HCT116 (cell line): ENCODE data around the gene BLID. TPM values are rescaled to one million over a fixed set of nuclear protein-coding genes. Genes with fewer than 3 reads are reported as not detected.

ENCODE experiments used
- ATAC-seq: fragments of 200-7000 bp; cut with Tn5 transposase; 2 replicates; pipeline ENCODE4 v1.9.1; 2020; ENCODE audit warnings: mild to moderate bottlenecking, moderate library complexity
- BruUV-seq: library from RNA; stranded (reverse); fragments of 400-500 nt; replicated peaks from 2 replicates; lab custom pipeline; 2021; lab: Mats Ljungman, UMichigan
- CTCF ChIA-PET: fragments of 300-600 bp; sonication (Branson Sonifier 250); formaldehyde crosslinking; loops from one replicate; lab custom pipeline; 2021; ENCODE audit warnings: antibody characterized with exemption; lab: Charles Lee
- POLR2A ChIA-PET: fragments of 300-600, 350-600 bp; sonication (Branson Sonifier 250); formaldehyde crosslinking; loops from one replicate; lab custom pipeline; 2021; ENCODE audit warnings: antibody characterized with exemption; lab: Charles Lee
- RAD21 ChIA-PET, 2 experiments: fragments of 300-600 bp; sonication (Branson Sonifier 250); formaldehyde crosslinking; loops; one replicate each; lab custom pipeline; 2023; ENCODE audit warnings: low total read pairs in 2 of 2; ENCODE audit not compliant: uncharacterized antibody in 2 of 2, unreplicated experiment in 2 of 2, low non-redundant PET in 1 of 2; lab: Charles Lee
- DNase-seq: peaks from one replicate; pipeline ENCODE4 v3.0.0-alpha.2; 2010; ENCODE audit warnings: low read depth, low spot score
- H2AFZ ChIP-seq: fragments of 200-600 bp; shearing (Covaris generic), sonication (generic); 2 replicates; pipeline ENCODE4 v1.6.1; 2017; ENCODE audit warnings: low read depth, mixed run types, mixed read lengths, antibody characterized with exemption, low read length; ENCODE audit not compliant: poor library complexity, severe bottlenecking
- H3K27ac ChIP-seq: 2 replicates; pipeline ENCODE4 v1.5.1; 2012; ENCODE audit warnings: low read depth, low read length
- H3K27me3 ChIP-seq: fragments of 200-600 bp; sonication (generic); 2 replicates; pipeline ENCODE4 v1.6.1; 2016; ENCODE audit warnings: mixed run types, low read length, mixed read lengths; ENCODE audit not compliant: insufficient read depth
- H3K36me3 ChIP-seq, 2 experiments: fragments of 200-500 bp in 1 of 2; fragments of 200-600 bp in 1 of 2; sonication (Bioruptor generic) in 1 of 2; sonication (generic) in 1 of 2; 2 replicates each; pipeline versions ENCODE4 v1.5.1 to v1.6.1; 2014 to 2016; ENCODE audit warnings: low read length in 2 of 2, inconsistent platforms in 1 of 2, mixed read lengths in 1 of 2, mixed run types in 1 of 2; ENCODE audit not compliant: insufficient read depth in 2 of 2, control insufficient read depth in 1 of 2
- H3K4me1 ChIP-seq, 2 experiments: fragments of 200-600 bp in 1 of 2; sonication (generic) in 1 of 2; 2 replicates each; pipeline versions ENCODE4 v1.5.1 to v1.6.1; 2012 to 2017; ENCODE audit warnings: low read length in 2 of 2, inconsistent platforms in 1 of 2, mild to moderate bottlenecking in 1 of 2, mixed read lengths in 1 of 2, mixed run types in 1 of 2, moderate library complexity in 1 of 2; ENCODE audit not compliant: insufficient read depth in 2 of 2, control insufficient read depth in 1 of 2
- H3K4me2 ChIP-seq: fragments of 200-600 bp; sonication (generic); 2 replicates; pipeline ENCODE4 v1.6.1; 2017; ENCODE audit warnings: mixed run types, low read length, mixed read lengths
- H3K4me3 ChIP-seq, 2 experiments: fragments of 200-600 bp in 1 of 2; sonication (generic) in 1 of 2; replicated peaks in 1 of 2; 2 replicates each; pipeline ENCODE4 v1.5.1; 2011 to 2016; ENCODE audit warnings: low read length in 2 of 2, control low read depth in 1 of 2, low read depth in 1 of 2, mild to moderate bottlenecking in 1 of 2, mixed read lengths in 1 of 2, mixed run types in 1 of 2
- H3K79me2 ChIP-seq: fragments of 200-600 bp; sonication (generic); 2 replicates; pipeline ENCODE4 v1.6.1; 2017; ENCODE audit warnings: mild to moderate bottlenecking, mixed run types, low read length, moderate library complexity, mixed read lengths; ENCODE audit not compliant: insufficient read depth
- H3K9ac ChIP-seq: fragments of 200-600 bp; sonication (generic); 2 replicates; pipeline ENCODE4 v1.6.1; 2016; ENCODE audit warnings: low read length, mixed read lengths
- H3K9me2 ChIP-seq: fragments of 200-600 bp; sonication (generic), shearing (Covaris generic); 2 replicates; pipeline ENCODE4 v1.6.1; 2017; ENCODE audit warnings: mixed run types, mild to moderate bottlenecking, moderate library complexity; ENCODE audit not compliant: insufficient read depth
- H3K9me3 ChIP-seq, 2 experiments: fragments of 200-500 bp in 1 of 2; fragments of 200-600 bp in 1 of 2; sonication (Bioruptor generic) in 1 of 2; sonication (generic) in 1 of 2; 2 replicates each; pipeline ENCODE4 v1.6.1; 2014 to 2017; ENCODE audit warnings: low read length in 2 of 2, mixed read lengths in 2 of 2, inconsistent platforms in 1 of 2, low read depth in 1 of 2, mild to moderate bottlenecking in 1 of 2, mixed run types in 1 of 2, moderate library complexity in 1 of 2; ENCODE audit not compliant: control insufficient read depth in 1 of 2, insufficient read depth in 1 of 2
- H4K20me1 ChIP-seq: fragments of 200-600 bp; sonication (generic), shearing (Covaris generic); 2 replicates; pipeline ENCODE4 v1.6.1; 2017; ENCODE audit warnings: mixed run types, mild to moderate bottlenecking, moderate library complexity; ENCODE audit not compliant: insufficient read depth
- EGR1 ChIP-seq: IDR thresholded peaks from 2 replicates; pipeline ENCODE4 v1.6.1; 2012; ENCODE audit warnings: low read depth
- EZH2 ChIP-seq: fragments of 200-600 bp; sonication (generic); IDR thresholded peaks from 2 replicates; pipeline ENCODE4 v1.6.1; 2017; ENCODE audit warnings: antibody characterized with exemption, mixed run types
- JUND ChIP-seq: IDR thresholded peaks from 2 replicates; pipeline ENCODE4 v1.6.1; 2012
- POLR2AphosphoS5 ChIP-seq: IDR thresholded peaks from 2 replicates; pipeline ENCODE4 v1.6.1; 2011; ENCODE audit warnings: mild to moderate bottlenecking, low read depth, low read length, moderate library complexity
- RAD21 ChIP-seq: IDR thresholded peaks from 2 replicates; pipeline ENCODE4 v1.6.1; 2012; ENCODE audit warnings: low read depth, mild to moderate bottlenecking
- SRF ChIP-seq: IDR thresholded peaks from 2 replicates; pipeline ENCODE4 v1.6.1; 2012; ENCODE audit warnings: low read depth
- YY1 ChIP-seq: IDR thresholded peaks from 2 replicates; pipeline ENCODE4 v1.6.1; 2011; ENCODE audit warnings: low read length, low read depth, moderate library complexity, mild to moderate bottlenecking; ENCODE audit not compliant: insufficient replicate concordance; ENCODE audit errors: extremely low read depth
- intact Hi-C: fragments of 100-400 bp; cut with micrococcal nuclease; formaldehyde crosslinking; loops from 2 replicates; pipeline ENCODE4 v1.10.0; 2022
- total RNA-seq: library from RNA; stranded (reverse); gene quantifications from one replicate; pipeline ENCODE4 v1.2.1, GENCODE V29; 2021; ENCODE audit not compliant: unreplicated experiment

BLID gene
- total RNA-seq, 1 experiment from 2014 or later: 8.9 TPM

DNA sequence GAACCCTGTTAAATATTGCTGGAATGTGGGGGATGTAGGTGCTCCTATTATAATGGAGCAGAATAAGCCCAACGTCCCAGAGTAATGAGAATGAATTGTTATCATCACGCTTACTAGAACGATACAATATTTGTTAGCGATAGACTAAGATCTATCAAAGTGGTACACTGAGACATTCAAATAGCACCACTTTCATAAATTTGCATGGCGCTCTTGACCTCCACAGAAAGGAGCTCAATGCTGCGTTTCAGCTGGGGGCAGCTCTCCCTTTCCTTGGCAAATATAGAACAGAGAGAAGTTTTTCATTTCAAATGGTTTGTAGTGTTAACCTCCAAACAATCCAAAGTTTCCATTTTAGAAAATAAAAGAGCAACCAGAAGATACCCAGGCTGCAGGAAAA, 38.2 kb upstream of the BLID start:
- Histone ChIP-seq H3K79me2 (peaks cover 100% of the 10 kb centered on the region), H3K4me3 (no peak overlapping the region)
- CTCF ChIA-PET: no interaction called here

DNA sequence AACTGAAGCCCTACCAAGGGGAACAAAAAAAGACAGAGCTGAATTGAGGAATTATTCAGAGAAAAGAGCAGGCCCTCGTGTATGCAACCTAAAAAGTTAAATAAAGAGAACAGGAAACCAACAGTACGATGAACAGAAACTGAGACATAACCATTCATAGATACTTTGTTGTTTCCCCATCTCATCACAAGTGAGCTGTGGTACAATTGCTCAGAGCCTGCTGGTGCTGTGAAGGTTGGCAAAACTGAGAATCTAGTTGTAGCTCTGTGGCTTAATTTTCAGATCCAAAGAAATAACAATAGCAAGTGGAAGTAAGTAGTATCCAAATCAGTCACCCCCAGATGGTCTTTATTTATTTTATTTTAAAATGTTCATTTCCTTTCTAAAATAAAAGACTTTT, 37.7 kb upstream of the BLID start:
- intact Hi-C loops: no loop called here
- DNase-seq (no peak), ATAC-seq (no peak)
- Histone ChIP-seq H3K36me3 (peaks cover 0 to 13% of the 10 kb centered on the region in 2 experiments; a peak in 3 of 4 replicates), H3K4me1 (peaks cover 84 to 100% of the 10 kb centered on the region in 2 experiments), H3K79me2 (peaks cover 100% of the 10 kb centered on the region), H3K27me3 (no peaks in the 10 kb centered on the region), H2AFZ (no peak overlapping the region), H3K9ac (peak overlapping the region; percentile 54), H3K27ac (peak overlapping the region; percentile 95), H3K9me3 (no peaks in the 10 kb centered on the region), H3K4me3 (no peak overlapping the region), H3K9me2 (no peaks in the 10 kb centered on the region), H4K20me1 (no peaks in the 10 kb centered on the region), H3K4me2 (peak overlapping the region; percentile 74)
- BruUV-seq: no TSS peak
- ChIA-PET CTCF (no interaction called here), RAD21 (no interaction called here), POLR2A (interaction anchor here (0.7 to 2.8 kb wide), 15 partner anchors 14 to 417 kb away, joined by 3 to 12 read pairs (median 5); no protein-coding TSS in a partner anchor)
- TF ChIP-seq YY1: no peak
- peak; percentile 35; the same call in 1 of the 2 replicates for TF ChIP-seq POLR2AphosphoS5

More for the DNA sequence above, 38.2 kb upstream of the BLID start:
- ChIA-PET POLR2A (interaction anchor here (0.7 to 2.8 kb wide), 16 partner anchors 9 to 416 kb away, joined by 3 to 12 read pairs (median 5); no protein-coding TSS in a partner anchor), RAD21 (no interaction called here)
- Histone ChIP-seq H2AFZ (no peak overlapping the region), H3K36me3 (peaks cover 0 to 13% of the 10 kb centered on the region in 2 experiments; a peak in 3 of 4 replicates), H3K4me2 (peak overlapping the region; percentile 74; the same call in 1 of the 2 replicates), H3K9me2 (no peaks in the 10 kb centered on the region), H3K27me3 (no peaks in the 10 kb centered on the region), H4K20me1 (no peaks in the 10 kb centered on the region), H3K27ac (peak overlapping the region; percentile 95), H3K9me3 (no peaks in the 10 kb centered on the region), H3K9ac (peak overlapping the region; percentile 54), H3K4me1 (peaks cover 84 to 100% of the 10 kb centered on the region in 2 experiments)
- TF ChIP-seq EGR1: 0 out of 2 replicates have a peak, but pooled peaks have one; percentile 8
- TF ChIP-seq EZH2: no peak
- no peak for TF ChIP-seq SRF
- no peak for TF ChIP-seq RAD21
- no peak for TF ChIP-seq JUND
- ATAC-seq (no peak), DNase-seq (no peak)
- no TSS peak for BruUV-seq
- intact Hi-C loops: no loop called here
